Mucosa of descending colon (tissue), 3 donors: ENCODE results near the gene OGA. TPM values are rescaled to one million over a fixed set of nuclear protein-coding genes. Genes with fewer than 3 reads are reported as not detected.

Experiments used
- ATAC-seq: fragments of 200-7000 bp; cut with Tn5 transposase; one replicate; pipeline ENCODE4 v1.9.1; 2020; ENCODE audit warnings: mild to moderate bottlenecking, moderate library complexity
- DNase-seq, 3 donors: peaks; one replicate each; pipeline ENCODE4 v3.0.0-alpha.2; 2020
- H3K36me3 ChIP-seq: fragments of 200-600 bp; one replicate; pipeline ENCODE4 v1.8.0; 2021; ENCODE audit warnings: low read depth, mild to moderate bottlenecking
- H3K4me1 ChIP-seq: fragments of 200-600 bp; one replicate; pipeline ENCODE4 v1.8.0; 2021; ENCODE audit warnings: low read depth, mild to moderate bottlenecking
- H3K4me3 ChIP-seq: fragments of 200-600 bp; one replicate; pipeline ENCODE4 v1.8.0; 2021; ENCODE audit warnings: mild to moderate bottlenecking
- H3K9me3 ChIP-seq: fragments of 200-600 bp; one replicate; pipeline ENCODE4 v1.8.0; 2021; ENCODE audit warnings: mild to moderate bottlenecking
- CTCF ChIP-seq: fragments of 200-600 bp; IDR thresholded peaks from one replicate; pipeline ENCODE4 v1.8.0; 2022; ENCODE audit warnings: antibody characterized with exemption, mild to moderate bottlenecking
- intact Hi-C, 2 donors: fragments of 100-400 bp; cut with DNase I in 1 of 2; cut with micrococcal nuclease in 1 of 2; formaldehyde crosslinking; loops; one replicate each; pipeline versions ENCODE4 v1.11.0 to v1.11.1; 2022; cut with DNase I, micrococcal nuclease
- total RNA-seq, 3 donors: library from RNA; stranded (reverse); fragmentation: NEBNext Ultra II Directional in 2 of 3; extraction: Animal tissue kit (Norgen Biotek cat#: 25700) in 2 of 3; gene quantifications; one replicate each; pipeline versions ENCODE4 v1.2.1 to v1.2.4, GENCODE V29; 2021 to 2023
- donor health status: DM: no; HTN: no; CAD: no; lungs with moderate emphysema.
- donor health status: DM: no; HTN: no; CAD: no.
- donor health status: DM: no; HTN: yes; CAD: no.

Gene OGA
- total RNA-seq, 3 donors from 2014 or later, result 80.8 to 112 (median 110) TPM

GRCh38 chr10:101835362-101835761, 17.1 kb upstream of the OGA start:
- H3K4me3 ChIP-seq, result no peak overlapping the region
- H3K36me3 ChIP-seq, result no peaks in the 10 kb centered on the region
- intact Hi-C loops, result no loop called here
- H3K4me1 ChIP-seq, result peaks cover 9% of the 10 kb centered on the region
- DNase-seq (no peak), ATAC-seq (no peak)
- H3K9me3 ChIP-seq, result no peaks in the 10 kb centered on the region
- TF ChIP-seq CTCF, result no peak

- no peak for TF ChIP-seq CTCF
- Histone ChIP-seq H3K4me1 (peaks cover 14% of the 10 kb centered on the region), H3K36me3 (no peaks in the 10 kb centered on the region), H3K4me3 (no peak overlapping the region), H3K9me3 (no peaks in the 10 kb centered on the region)
- intact Hi-C loops, result no loop called here
- DNase-seq (peak in 1 of 3 donors; percentile 70), ATAC-seq (no peak)
These were observed 16.1 kb upstream of the OGA start for GRCh38 chr10:101834341-101834740.

- Histone ChIP-seq H3K9me3 (no peaks in the 10 kb centered on the region), H3K4me3 (no peak overlapping the region), H3K36me3 (no peaks in the 10 kb centered on the region), H3K4me1 (peaks cover 14% of the 10 kb centered on the region)
- DNase-seq (no peak), ATAC-seq (no peak)
- TF ChIP-seq CTCF, result no peak
- intact Hi-C loops, result no loop called here
These were observed 15.2 kb upstream of the OGA start for GRCh38 chr10:101833466-101833865.

- no peak overlapping the region for H3K4me3 ChIP-seq
- DNase-seq, result no peak
- H3K36me3 ChIP-seq, result no peaks in the 10 kb centered on the region
- peaks cover 14% of the 10 kb centered on the region for H3K4me1 ChIP-seq
- intact Hi-C loops, result no loop called here
- ATAC-seq, result no peak
- no peak for TF ChIP-seq CTCF
- no peaks in the 10 kb centered on the region for H3K9me3 ChIP-seq
These were observed 14.1 kb upstream of the OGA start for GRCh38 chr10:101832325-101832771.

GRCh38 chr10:101831169-101831811, 13.0 kb upstream of the OGA start:
- intact Hi-C loops, result no loop called here
- DNase-seq (no peak), ATAC-seq (no peak)
- no peak overlapping the region for H3K4me3 ChIP-seq
- no peak for TF ChIP-seq CTCF
- peaks cover 14% of the 10 kb centered on the region for H3K4me1 ChIP-seq
- no peaks in the 10 kb centered on the region for H3K9me3 ChIP-seq
- H3K36me3 ChIP-seq, result no peaks in the 10 kb centered on the region
